ENCODE results near the gene POU2AF1. TPM values are rescaled to one million over a fixed set of nuclear protein-coding genes. Genes with fewer than 3 reads are reported as not detected.

Gene POU2AF1
- total and polyA plus RNA-seq, 2 experiments from 2014 or later: not detected

GRCh38 chr11:111400595-111400994, 21.5 kb upstream of the POU2AF1 start:
- Mint-ChIP-seq H3K27me3 (ENCODE audit: insufficient read depth, low read depth, poor library complexity) (no peaks in the 10 kb centered on the region), H3K9me3 (peaks cover 4% of the 10 kb centered on the region; the same call in 2 of the 3 replicates)

GRCh38 chr11:111399187-111400031, 20.3 kb upstream of the POU2AF1 start:
- H3K4me3 Mint-ChIP-seq: no peak overlapping the region
- ATAC-seq: no peak
- H3K27ac Mint-ChIP-seq: no peak overlapping the region
- Histone ChIP-seq H3K4me2 (no peak overlapping the region), H3K27ac (ENCODE audit: low read depth) (no peak overlapping the region), H3K36me3 (ENCODE audit: insufficient read depth) (no peaks in the 10 kb centered on the region), H3K27me3 (ENCODE audit: insufficient read depth) (no peaks in the 10 kb centered on the region), H3K79me2 (replicated peaks; ENCODE audit: insufficient read depth) (no peaks in the 10 kb centered on the region), H3K4me1 (ENCODE audit: insufficient read depth) (no peaks in the 10 kb centered on the region), H3K9me2 (ENCODE audit: insufficient read depth) (peaks cover 5% of the 10 kb centered on the region; the same call in 1 of the 2 replicates), H3F3A (replicated peaks; ENCODE audit: low read depth) (no peaks in the 10 kb centered on the region), H4K20me1 (replicated peaks; ENCODE audit: insufficient read depth) (no peaks in the 10 kb centered on the region), H3K4me3 (no peak overlapping the region), H2AFZ (no peak overlapping the region)
- TF ChIP-seq EZH2phosphoT487 (IDR thresholded peaks at IDR 0.05; ENCODE audit: unreplicated experiment): no peak
- TF ChIP-seq CTCF (conservative IDR thresholded peaks at IDR 0.05; ENCODE audit: low read depth in 2 of 2): peak in 1 of 2 experiments; percentile 25; a peak in 1 of 4 replicates
- DNase-seq (ENCODE audit: low spot score): no peak
- no peaks in the 10 kb centered on the region for H3K27me3 Mint-ChIP-seq (ENCODE audit: insufficient read depth, low read depth, poor library complexity)
- H3K36me3 Mint-ChIP-seq (ENCODE audit: low read depth): no peaks in the 10 kb centered on the region
- no peaks in the 10 kb centered on the region for H3K4me1 Mint-ChIP-seq
- H3K9me3 Mint-ChIP-seq: peaks cover 4% of the 10 kb centered on the region; the same call in 2 of the 3 replicates

More at GRCh38 chr11:111400595-111400994, 21.5 kb upstream of the POU2AF1 start:
- no peaks in the 10 kb centered on the region for H3K27me3 ChIP-seq (ENCODE audit: insufficient read depth)
- H2AFZ ChIP-seq: no peak overlapping the region
- H3K4me1 ChIP-seq (ENCODE audit: insufficient read depth): no peaks in the 10 kb centered on the region
- H3K27ac ChIP-seq (ENCODE audit: low read depth): no peak overlapping the region
- H3K4me3 ChIP-seq: no peak overlapping the region
- H3K79me2 ChIP-seq (replicated peaks; ENCODE audit: insufficient read depth): no peaks in the 10 kb centered on the region
- Mint-ChIP-seq H3K27ac (no peak overlapping the region), H3K4me3 (no peak overlapping the region), H3K4me1 (no peaks in the 10 kb centered on the region), H3K36me3 (ENCODE audit: low read depth) (no peaks in the 10 kb centered on the region)
- H3K9me2 ChIP-seq (ENCODE audit: insufficient read depth): peaks cover 5% of the 10 kb centered on the region; the same call in 1 of the 2 replicates
- H3K36me3 ChIP-seq (ENCODE audit: insufficient read depth): no peaks in the 10 kb centered on the region
- H3F3A ChIP-seq (replicated peaks; ENCODE audit: low read depth): no peaks in the 10 kb centered on the region
- no peaks in the 10 kb centered on the region for H4K20me1 ChIP-seq (replicated peaks; ENCODE audit: insufficient read depth)
- TF ChIP-seq REST (IDR thresholded peaks at IDR 0.05; ENCODE audit: unreplicated experiment) (no peak), ETS1 (IDR thresholded peaks at IDR 0.05) (no peak)
- DNase-seq (ENCODE audit: low spot score): no peak
- ATAC-seq: no peak
- H3K4me2 ChIP-seq: no peak overlapping the region

All from GM23338 (cell line).